ENCODE measurements around the gene INPP1.

DNA sequence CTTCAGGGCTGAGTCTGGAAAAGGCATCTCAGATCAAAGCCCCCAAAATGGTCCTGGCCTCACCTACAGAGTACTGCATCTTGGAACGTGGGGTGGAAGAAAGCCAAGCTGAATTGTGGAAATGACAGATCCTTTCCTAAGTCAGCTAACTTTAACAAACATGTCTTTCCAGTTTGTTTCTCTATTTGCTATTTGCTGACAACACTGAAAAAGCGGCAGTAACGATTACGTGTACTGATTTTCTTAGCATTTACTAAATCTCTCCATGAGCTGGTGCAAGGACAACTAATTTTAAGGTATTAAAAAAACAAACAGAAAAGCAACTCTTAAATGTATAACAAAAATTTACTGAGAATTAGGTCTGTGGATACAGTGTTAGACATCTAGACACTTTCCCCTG lies 24.9 kb upstream of the INPP1 start:
- TF ChIP-seq, protein P1, sequence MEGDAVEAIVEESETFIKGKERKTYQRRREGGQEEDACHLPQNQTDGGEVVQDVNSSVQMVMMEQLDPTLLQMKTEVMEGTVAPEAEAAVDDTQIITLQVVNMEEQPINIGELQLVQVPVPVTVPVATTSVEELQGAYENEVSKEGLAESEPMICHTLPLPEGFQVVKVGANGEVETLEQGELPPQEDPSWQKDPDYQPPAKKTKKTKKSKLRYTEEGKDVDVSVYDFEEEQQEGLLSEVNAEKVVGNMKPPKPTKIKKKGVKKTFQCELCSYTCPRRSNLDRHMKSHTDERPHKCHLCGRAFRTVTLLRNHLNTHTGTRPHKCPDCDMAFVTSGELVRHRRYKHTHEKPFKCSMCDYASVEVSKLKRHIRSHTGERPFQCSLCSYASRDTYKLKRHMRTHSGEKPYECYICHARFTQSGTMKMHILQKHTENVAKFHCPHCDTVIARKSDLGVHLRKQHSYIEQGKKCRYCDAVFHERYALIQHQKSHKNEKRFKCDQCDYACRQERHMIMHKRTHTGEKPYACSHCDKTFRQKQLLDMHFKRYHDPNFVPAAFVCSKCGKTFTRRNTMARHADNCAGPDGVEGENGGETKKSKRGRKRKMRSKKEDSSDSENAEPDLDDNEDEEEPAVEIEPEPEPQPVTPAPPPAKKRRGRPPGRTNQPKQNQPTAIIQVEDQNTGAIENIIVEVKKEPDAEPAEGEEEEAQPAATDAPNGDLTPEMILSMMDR (IDR thresholded peaks at IDR 0.05), result no peak
- no peak for TF ChIP-seq POLR2A (IDR thresholded peaks at IDR 0.05)
